Subcutaneous adipose tissue (tissue), 4 donors: Measurements from ENCODE around the gene PAPOLB. TPM values are rescaled to one million over a fixed set of nuclear protein-coding genes. Genes with fewer than 3 reads are reported as not detected.

Experiments
- CTCF ChIP-seq: fragments of 450-650 bp; IDR thresholded peaks from one replicate; pipeline ENCODE4 v1.5.1; 2016; ENCODE audit warnings: low read depth, mild to moderate bottlenecking, control low read depth, antibody characterized with exemption, moderate library complexity
- total RNA-seq, 4 donors: library from RNA; depleted of rRNA; stranded (reverse); fragments of >200 nt; gene quantifications; one replicate each; pipeline ENCODE4 v1.1.0, GENCODE V29; 2016

The PAPOLB gene
- total RNA-seq, 4 donors from 2014 or later, result 0.22 to 0.68 (median 0.35) TPM

- TF ChIP-seq CTCF, result no peak
Measured at GRCh38 chr7:4817178-4817901, 44.5 kb downstream of the PAPOLB start.

GRCh38 chr7:4816419-4817080 lies 45.3 kb downstream of the PAPOLB start:
- no peak for TF ChIP-seq CTCF

GRCh38 chr7:4815609-4816418 lies 46.0 kb downstream of the PAPOLB start:
- no peak for TF ChIP-seq CTCF

- TF ChIP-seq CTCF, result no peak
Measured at GRCh38 chr7:4815121-4815520, 46.7 kb downstream of the PAPOLB start.

- no peak for TF ChIP-seq CTCF
Measured at GRCh38 chr7:4814433-4814832, 47.4 kb downstream of the PAPOLB start.

- TF ChIP-seq CTCF, result no peak
Measured at GRCh38 chr7:4809666-4810065, 52.2 kb downstream of the PAPOLB start.

- TF ChIP-seq CTCF, result no peak
Measured at GRCh38 chr7:4809091-4809591, 52.7 kb downstream of the PAPOLB start.
